HepG2 (cell line): ENCODE data around the gene TNS4. TPM values are rescaled to one million over a fixed set of nuclear protein-coding genes. Genes with fewer than 3 reads are reported as not detected.

ENCODE experiments used
- ATAC-seq: fragments of 200-7000 bp; cut with Tn5 transposase; 3 replicates; pipeline ENCODE4 v1.9.1; 2020; ENCODE audit warnings: mild to moderate bottlenecking, moderate library complexity
- BruUV-seq: library from RNA; stranded (reverse); fragments of 400-500 nt; replicated peaks from 2 replicates; lab custom pipeline; 2021; lab: Mats Ljungman, UMichigan
- CTCF ChIA-PET: fragments of 300-600 bp; formaldehyde crosslinking; extraction: SDS; loops from one replicate; lab custom pipeline; 2021; ENCODE audit warnings: low total read pairs, inconsistent platforms, low intra/inter-chr PET ratio; lab: Yijun Ruan, JAX
- POLR2A ChIA-PET: fragments of 350-600 bp; sonication (Branson Sonifier 250); formaldehyde crosslinking; loops from one replicate; lab custom pipeline; 2020; ENCODE audit warnings: antibody characterized with exemption, inconsistent platforms; lab: Yijun Ruan, JAX
- DNase-seq: peaks from one replicate; pipeline ENCODE4 v3.0.0-alpha.2; 2015; ENCODE audit warnings: low spot score
- FAIRE-seq: peaks from 3 replicates; lab custom pipeline; 2011; peaks lifted over from hg19 to GRCh38; lab: Jason Lieb, UNC
- H2AFZ ChIP-seq: one replicate; pipeline ENCODE4 v1.6.1; 2011; ENCODE audit warnings: low read length, inconsistent platforms
- H3K27ac ChIP-seq: fragments of 300-600 bp; 3 replicates; pipeline ENCODE4 v1.8.0; 2011; ENCODE audit warnings: mixed run types, mild to moderate bottlenecking, mixed read lengths, low read length, inconsistent platforms; ENCODE audit not compliant: insufficient read depth; ENCODE audit errors: extremely low read length
- H3K27me3 ChIP-seq, 2 experiments: fragments of 200-600 bp in 1 of 2; 2 replicates in 1 of 2; 3 replicates in 1 of 2; pipeline versions ENCODE4 v1.6.0 to v1.8.0; 2011; ENCODE audit warnings: low read length in 2 of 2, mild to moderate bottlenecking in 2 of 2, moderate library complexity in 2 of 2, inconsistent platforms in 1 of 2; ENCODE audit not compliant: insufficient read depth in 2 of 2, control insufficient read depth in 1 of 2
- H3K36me3 ChIP-seq, 2 experiments: fragments of 200-600 bp in 1 of 2; replicated peaks in 1 of 2; 2 replicates in 1 of 2; 3 replicates in 1 of 2; pipeline versions ENCODE4 v1.5.1 to v1.8.0; 2011; ENCODE audit warnings: low read length in 2 of 2, inconsistent platforms in 1 of 2; ENCODE audit not compliant: insufficient read depth in 2 of 2, control insufficient read depth in 1 of 2
- H3K4me1 ChIP-seq: 2 replicates; pipeline ENCODE4 v1.5.1; 2012; ENCODE audit warnings: low read length, inconsistent platforms; ENCODE audit not compliant: insufficient read depth
- H3K4me2 ChIP-seq: 2 replicates; pipeline ENCODE4 v1.6.0; 2011; ENCODE audit warnings: low read depth, low read length, inconsistent platforms
- H3K4me3 ChIP-seq, 3 experiments: fragments of 200-600 bp in 1 of 3; sonication (generic), shearing (Covaris generic) in 1 of 3; replicated peaks in 1 of 3; 2 replicates each; pipeline ENCODE4 v1.5.1; 2011 to 2016; ENCODE audit warnings: low read length in 3 of 3, inconsistent platforms in 2 of 3, low read depth in 2 of 3, mild to moderate bottlenecking in 2 of 3, control low read depth in 1 of 3, mixed read lengths in 1 of 3; ENCODE audit not compliant: insufficient read depth in 1 of 3
- H3K79me2 ChIP-seq: one replicate; pipeline ENCODE4 v1.6.1; 2011; ENCODE audit warnings: low read length, inconsistent platforms; ENCODE audit not compliant: insufficient read depth
- H3K9ac ChIP-seq: 2 replicates; pipeline ENCODE4 v1.6.0; 2011; ENCODE audit warnings: mild to moderate bottlenecking, low read depth, low read length, inconsistent platforms; ENCODE audit not compliant: insufficient read depth
- H3K9me3 ChIP-seq: 2 replicates; pipeline ENCODE4 v1.5.1; 2012; ENCODE audit warnings: mild to moderate bottlenecking, low read length
- H4K20me1 ChIP-seq: 2 replicates; pipeline ENCODE4 v1.6.0; 2011; ENCODE audit warnings: inconsistent platforms, mild to moderate bottlenecking, low read length, moderate library complexity; ENCODE audit not compliant: insufficient read depth
- ATF5 ChIP-seq: sonication (generic); formaldehyde crosslinking; IDR thresholded peaks from 2 replicates; pipeline ENCODE4 v1.4.0; 2020; ENCODE audit warnings: mild to moderate bottlenecking, low read depth, missing genetic modification reagents
- ATF7 ChIP-seq, 2 experiments: fragments of 450-650 bp in 1 of 2; sonication (generic) in 1 of 2; formaldehyde crosslinking in 1 of 2; IDR thresholded peaks; 2 replicates each; pipeline versions ENCODE4 v1.4.0 to v1.6.1; 2016 to 2020; ENCODE audit warnings: antibody characterized with exemption in 1 of 2, mild to moderate bottlenecking in 1 of 2, missing genetic modification reagents in 1 of 2
- CBX1 ChIP-seq: IDR thresholded peaks from one replicate; pipeline ENCODE4 v1.6.1; 2016; ENCODE audit warnings: antibody characterized with exemption, low read depth
- CCDC6 ChIP-seq: sonication (generic); formaldehyde crosslinking; IDR thresholded peaks from 2 replicates; pipeline ENCODE4 v1.8.1; 2022; ENCODE audit warnings: mild to moderate bottlenecking, missing genetic modification reagents, moderate library complexity
- CSRNP1 ChIP-seq: sonication (generic); formaldehyde crosslinking; IDR thresholded peaks from 2 replicates; pipeline ENCODE4 v1.8.1; 2023; ENCODE audit warnings: mild to moderate bottlenecking, missing genetic modification reagents
- ELK4 ChIP-seq: sonication (generic); formaldehyde crosslinking; IDR thresholded peaks from 2 replicates; pipeline ENCODE4 v1.9.0; 2021; ENCODE audit warnings: missing genetic modification reagents, borderline replicate concordance
- PITX1 ChIP-seq: sonication (generic); formaldehyde crosslinking; IDR thresholded peaks from 2 replicates; pipeline ENCODE4 v1.5.1; 2020; ENCODE audit warnings: mild to moderate bottlenecking, missing genetic modification reagents
- SAP130 ChIP-seq: IDR thresholded peaks from 2 replicates; pipeline ENCODE4 v1.6.1; 2016; ENCODE audit warnings: low read depth
- SP140L ChIP-seq: sonication (generic); formaldehyde crosslinking; IDR thresholded peaks from 2 replicates; pipeline ENCODE4 v1.4.0; 2020; ENCODE audit warnings: missing genetic modification reagents, borderline replicate concordance
- TBX2 ChIP-seq: sonication (generic); formaldehyde crosslinking; IDR thresholded peaks from 2 replicates; pipeline ENCODE4 v1.5.0; 2020; ENCODE audit warnings: missing genetic modification reagents, mild to moderate bottlenecking, borderline replicate concordance
- TEAD2 ChIP-seq: sonication (generic); formaldehyde crosslinking; IDR thresholded peaks from 2 replicates; pipeline ENCODE4 v1.9.0; 2021; ENCODE audit warnings: missing genetic modification reagents
- TEF ChIP-seq: sonication (generic); formaldehyde crosslinking; IDR thresholded peaks from 2 replicates; pipeline ENCODE4 v1.5.0; 2020; ENCODE audit warnings: missing genetic modification reagents
- ZGPAT ChIP-seq: IDR thresholded peaks from 2 replicates; pipeline ENCODE4 v1.6.1; 2016; ENCODE audit warnings: mild to moderate bottlenecking
- ZMAT3 ChIP-seq: sonication (generic); formaldehyde crosslinking; conservative IDR thresholded peaks from 2 replicates; pipeline ENCODE4 v1.7.0; 2021; ENCODE audit warnings: missing genetic modification reagents
- ZMYM3 ChIP-seq: sonication (generic); formaldehyde crosslinking; IDR thresholded peaks from 2 replicates; pipeline ENCODE4 v1.5.1; 2020; ENCODE audit warnings: mild to moderate bottlenecking, missing genetic modification reagents
- ZNF615 ChIP-seq: sonication (generic); formaldehyde crosslinking; IDR thresholded peaks from 2 replicates; pipeline ENCODE4 v1.5.0; 2020; ENCODE audit warnings: mild to moderate bottlenecking, missing genetic modification reagents, borderline replicate concordance
- ZNF670 ChIP-seq: sonication (generic); formaldehyde crosslinking; IDR thresholded peaks from 2 replicates; pipeline ENCODE4 v1.8.0; 2022; ENCODE audit warnings: mild to moderate bottlenecking, missing genetic modification reagents, borderline replicate concordance
- ZNF780A ChIP-seq: sonication (generic); formaldehyde crosslinking; IDR thresholded peaks from 2 replicates; pipeline ENCODE4 v1.8.0; 2022; ENCODE audit warnings: mild to moderate bottlenecking, missing genetic modification reagents, moderate library complexity
- WGBS: methylation state at CpG from one replicate; pipeline ENCODE4 v1.1.6; 2017; ENCODE audit warnings: low lambda C conversion rate; 5-methylcytosine and 5-hydroxymethylcytosine counted together
- in situ Hi-C: cut with HindIII; loops from 2 replicates; pipeline ENCODE4 v1.10.0; 2017; ENCODE audit warnings: low pct_unique_long_range_greater_than_20kb; ENCODE audit not compliant: extremely low pct_ligation_motif_present
- intact Hi-C: fragments of 100-400 bp; cut with micrococcal nuclease; formaldehyde crosslinking; loops from one replicate; pipeline ENCODE4 v1.10.0; 2022; ENCODE audit not compliant: unreplicated experiment
- polyA plus RNA-seq, 8 experiments: library from polyadenylated mRNA; depleted of rRNA in 3 of 8; stranded (reverse) in 7 of 8; unstranded in 1 of 8; fragments of >200 nt; fragmentation: Illumina TruSeq in 4 of 8; extraction: Trizol in 4 of 8; gene quantifications; 2 replicates each; pipeline versions ENCODE4 v1.2.1 to v1.2.3, GENCODE V29; 2011 to 2016; ENCODE audit warnings: low read depth in 4 of 8, missing spikeins in 1 of 8, mixed read lengths in 1 of 8; ENCODE audit not compliant: insufficient read depth in 1 of 8
- total RNA-seq, 5 experiments: library from RNA; depleted of rRNA; stranded (reverse); fragments of >200 nt; fragmentation: Illumina TruSeq; extraction: Trizol; gene quantifications; 2 replicates each; pipeline ENCODE4 v1.2.3, GENCODE V29; 2016; ENCODE audit warnings: low read depth in 1 of 5

The TNS4 gene
- total and polyA plus RNA-seq, 2 of the 13 experiments (the other 11 are each of a cell fraction or from before 2014, with no cell fraction given): 0.58 to 2.1 TPM

GRCh38 chr17:40533896-40534295, 32.5 kb upstream of the TNS4 start:
- ATAC-seq (peak; percentile 12), FAIRE-seq (no peak), DNase-seq (no peak)
- H2AFZ ChIP-seq: no peak overlapping the region
- ChIA-PET CTCF (interaction anchor here (0.5 to 3.5 kb wide), 11 partner anchors 26 to 1360 kb away, joined by 3 to 57 read pairs (median 7); partner anchors contain the start of gene IGFBP4), POLR2A (interaction anchor here (1.0 to 11.0 kb wide), 17 partner anchors 9 to 181 kb away, joined by 3 to 116 read pairs (median 4); partner anchors contain the start of genes IGFBP4 and TOP2A)
- no peaks in the 10 kb centered on the region for H4K20me1 ChIP-seq
- in situ Hi-C loops: loop anchor here (5.0 kb wide), 2 partner anchors 92 to 172 kb away; partner anchors contain the start of genes GJD3 and IGFBP4
- H3K4me1 ChIP-seq: peaks cover 52% of the 10 kb centered on the region
- H3K27me3 ChIP-seq: no peaks in the 10 kb centered on the region
- peak overlapping the region; percentile 52 for H3K4me2 ChIP-seq
- 32% methylated on average over 4 of the region's 4 CpGs for WGBS
- intact Hi-C loops: loop anchor here (1.0 to 5.0 kb wide), 5 partner anchors 26 to 175 kb away; no protein-coding TSS in a partner anchor
- no peaks in the 10 kb centered on the region for H3K9me3 ChIP-seq
- H3K9ac ChIP-seq: no peak overlapping the region
- no TSS peak for BruUV-seq
- no peaks in the 10 kb centered on the region for H3K36me3 ChIP-seq
- no peak overlapping the region for H3K27ac ChIP-seq
- H3K4me3 ChIP-seq: no peak overlapping the region
- H3K79me2 ChIP-seq: no peaks in the 10 kb centered on the region
- TF ChIP-seq ZNF780A (no peak), CSRNP1 (CRISPR knock-in tag) (no peak), ZNF670 (CRISPR knock-in tag) (no peak), ZNF615 (no peak), CBX1 (no peak), ELK4 (no peak), ATF7 (IDR thresholded peaks at IDR 0.05) (no peak), ATF7 (CRISPR knock-in tag; IDR thresholded peaks at IDR 0.05) (no peak), TBX2 (CRISPR knock-in tag) (no peak), SAP130 (CRISPR knock-in tag) (0 out of 2 replicates have a peak, but pooled peaks have one; percentile 8), ZMYM3 (peak; percentile 34; the same call in 1 of the 2 replicates), TEAD2 (no peak), TEF (CRISPR knock-in tag) (no peak), ZMAT3 (no peak), CCDC6 (CRISPR knock-in tag) (peak; percentile 15; the same call in 1 of the 2 replicates), ATF5 (CRISPR knock-in tag) (no peak), PITX1 (CRISPR knock-in tag) (no peak), SP140L (CRISPR knock-in tag) (no peak), ZGPAT (no peak)
